IMR-90 (cell line): ENCODE data around the gene ADAM17. TPM values are rescaled to one million over a fixed set of nuclear protein-coding genes. Genes with fewer than 3 reads are reported as not detected.
"Not testable (repeated sequence)": the region's sequence is repeated elsewhere in the genome, so short reads cannot be mapped to it uniquely, and the experiment has no call there.

Experiments
- ATAC-seq: fragments of 200-7000 bp; cut with Tn5 transposase; 2 replicates; pipeline ENCODE4 v1.9.1; 2020; ENCODE audit warnings: low read depth, mild to moderate bottlenecking, moderate library complexity
- BruUV-seq: library from RNA; stranded (reverse); fragments of 400-500 nt; replicated peaks from 2 replicates; lab custom pipeline; 2021; lab: Mats Ljungman, UMichigan
- CTCF ChIA-PET: fragments of 300-600 bp; formaldehyde crosslinking; extraction: SDS; loops from one replicate; lab custom pipeline; 2021; ENCODE audit warnings: antibody characterized with exemption; lab: Yijun Ruan, JAX
- POLR2A ChIA-PET: fragments of 300-600 bp; sonication (Branson Sonifier 250); formaldehyde crosslinking; loops from one replicate; lab custom pipeline; 2022; ENCODE audit warnings: antibody characterized with exemption; ENCODE audit not compliant: unreplicated experiment; lab: Charles Lee
- DNase-seq: peaks from one replicate; pipeline ENCODE4 v3.0.0; 2013
- H2AFZ ChIP-seq: replicated peaks from 2 replicates; pipeline ENCODE3; 2013; ENCODE audit warnings: low read length, mild to moderate bottlenecking; ENCODE audit not compliant: poor library complexity
- H2AK5ac ChIP-seq: 2 replicates; pipeline ENCODE4 v1.6.1; 2013; ENCODE audit warnings: low read depth, low read length, inconsistent platforms
- H2AK9ac ChIP-seq: replicated peaks from 2 replicates; pipeline ENCODE3; 2013; ENCODE audit warnings: mild to moderate bottlenecking, low read depth, low read length, moderate library complexity; ENCODE audit not compliant: poor library complexity
- H2BK120ac ChIP-seq: 2 replicates; pipeline ENCODE4 v1.6.1; 2013; ENCODE audit warnings: low read depth, low read length, inconsistent platforms
- H2BK15ac ChIP-seq: 3 replicates; pipeline ENCODE4 v1.6.1; 2013; ENCODE audit warnings: low read depth, low read length, inconsistent platforms
- H2BK20ac ChIP-seq: 2 replicates; pipeline ENCODE4 v1.6.1; 2013; ENCODE audit warnings: low read depth, mild to moderate bottlenecking, inconsistent platforms, low read length, moderate library complexity
- H2BK5ac ChIP-seq: 2 replicates; pipeline ENCODE4 v1.6.1; 2013; ENCODE audit warnings: mild to moderate bottlenecking, low read depth, low read length, inconsistent platforms; ENCODE audit not compliant: poor library complexity, severe bottlenecking
- H3K14ac ChIP-seq: replicated peaks from 2 replicates; pipeline ENCODE4 v1.6.1; 2013; ENCODE audit warnings: low read depth, low read length, inconsistent platforms
- H3K18ac ChIP-seq: 2 replicates; pipeline ENCODE4 v1.6.1; 2013; ENCODE audit warnings: low read depth, low read length, control low read depth
- H3K23ac ChIP-seq: 2 replicates; pipeline ENCODE4 v1.6.1; 2013; ENCODE audit warnings: low read depth, low read length, inconsistent platforms
- H3K27ac ChIP-seq: 2 replicates; pipeline ENCODE4 v1.5.1; 2013; ENCODE audit warnings: mild to moderate bottlenecking, control low read depth, low read length; ENCODE audit not compliant: insufficient read depth
- H3K27me3 ChIP-seq: 2 replicates; pipeline ENCODE4 v1.6.1; 2013; ENCODE audit warnings: low read length; ENCODE audit not compliant: control insufficient read depth, insufficient read depth
- H3K36me3 ChIP-seq: 2 replicates; pipeline ENCODE4 v1.6.1; 2013; ENCODE audit warnings: low read length, mixed read lengths; ENCODE audit not compliant: control insufficient read depth, insufficient read depth
- H3K4ac ChIP-seq: 2 replicates; pipeline ENCODE4 v1.6.1; 2013; ENCODE audit warnings: low read depth, low read length, inconsistent platforms
- H3K4me1 ChIP-seq: 2 replicates; pipeline ENCODE4 v1.6.1; 2013; ENCODE audit warnings: low read length, mixed read lengths; ENCODE audit not compliant: control insufficient read depth, insufficient read depth
- H3K4me2 ChIP-seq: 2 replicates; pipeline ENCODE4 v1.6.1; 2013; ENCODE audit warnings: low read depth, mild to moderate bottlenecking, control low read depth, low read length, moderate library complexity
- H3K4me3 ChIP-seq: 2 replicates; pipeline ENCODE4 v1.5.1; 2013; ENCODE audit warnings: low read depth, mild to moderate bottlenecking, control low read depth, low read length, moderate library complexity; ENCODE audit not compliant: insufficient read depth
- H3K56ac ChIP-seq: 2 replicates; pipeline ENCODE4 v1.6.1; 2013; ENCODE audit warnings: low read length, inconsistent platforms; ENCODE audit not compliant: insufficient read depth; ENCODE audit errors: extremely low read depth
- H3K79me1 ChIP-seq, 2 experiments: 2 replicates each; pipeline ENCODE4 v1.6.1; 2013; ENCODE audit warnings: low read length in 2 of 2, inconsistent platforms in 1 of 2, low read depth in 1 of 2
- H3K9ac ChIP-seq: 2 replicates; pipeline ENCODE4 v1.6.1; 2013; ENCODE audit warnings: low read depth, low read length, control low read depth
- H3K9me1 ChIP-seq: 2 replicates; pipeline ENCODE4 v1.6.1; 2013; ENCODE audit warnings: low read length, inconsistent platforms; ENCODE audit not compliant: insufficient read depth
- H3K9me3 ChIP-seq: 2 replicates; pipeline ENCODE4 v1.6.1; 2013; ENCODE audit warnings: low read length; ENCODE audit not compliant: control insufficient read depth, insufficient read depth
- H4K20me1 ChIP-seq: 2 replicates; pipeline ENCODE4 v1.6.1; 2013; ENCODE audit warnings: low read length, inconsistent platforms; ENCODE audit not compliant: insufficient read depth
- H4K5ac ChIP-seq: 2 replicates; pipeline ENCODE4 v1.6.1; 2013; ENCODE audit warnings: mild to moderate bottlenecking, low read depth, low read length, control low read depth
- H4K8ac ChIP-seq, 2 experiments: 2 replicates each; pipeline ENCODE4 v1.6.1; 2013; ENCODE audit warnings: low read depth in 2 of 2, low read length in 2 of 2, control low read depth in 1 of 2, inconsistent platforms in 1 of 2
- H4K91ac ChIP-seq: 2 replicates; pipeline ENCODE4 v1.6.1; 2013; ENCODE audit warnings: low read depth, low read length, inconsistent platforms; ENCODE audit not compliant: insufficient read depth
- CHD1 ChIP-seq: IDR thresholded peaks from 2 replicates; pipeline ENCODE4 v1.6.1; 2012; ENCODE audit warnings: low read depth, low read length, improper control_type of control experiment
- WGBS, 2 experiments: methylation state at CpG; one replicate each; pipeline versions ENCODE4 v1.1.5 to v1.1.7; 2013; ENCODE audit warnings: missing lambda C conversion rate in 2 of 2; ENCODE audit not compliant: insufficient read length in 1 of 2; ENCODE audit errors: extremely low coverage in 2 of 2; 5-methylcytosine and 5-hydroxymethylcytosine counted together
- dilution Hi-C: fragments of 300-500 bp; cut with HindIII; formaldehyde crosslinking; loops from one replicate; pipeline ENCODE4 v1.14.3; 2018; ENCODE audit warnings: low sequenced_read_pairs; ENCODE audit not compliant: unreplicated experiment
- in situ Hi-C: fragments of 300-500 bp; cut with MboI; formaldehyde crosslinking; loops from 3 replicates; pipeline ENCODE4 v1.14.3; 2019; ENCODE audit warnings: low sequenced_read_pairs, inconsistent platforms, mixed read lengths
- intact Hi-C: fragments of 100-400 bp; cut with micrococcal nuclease; formaldehyde crosslinking; loops from 2 replicates; pipeline ENCODE4 v1.10.0; 2022
- polyA plus RNA-seq, 3 experiments: library from polyadenylated mRNA; depleted of rRNA; stranded (reverse); fragments of >200 nt; gene quantifications; 2 replicates each; pipeline ENCODE4 v1.2.3, GENCODE V29; 2012; ENCODE audit warnings: low replicate concordance in 1 of 3
- total RNA-seq: library from RNA; depleted of rRNA; stranded (reverse); fragments of >200 nt; gene quantifications from 2 replicates; pipeline ENCODE4 v1.2.3, GENCODE V29; 2012

Gene ADAM17
- total and polyA plus RNA-seq, 2 of the 4 experiments (the other 2 are of a cell fraction) = 9.6 to 34.4 TPM

GRCh38 chr2:9585486-9585885, 29.9 kb upstream of the ADAM17 start:
- Histone ChIP-seq H4K20me1 (peaks cover 30% of the 10 kb centered on the region), H2AK9ac (no peak overlapping the region), H3K14ac (no peak overlapping the region), H3K4ac (no peak overlapping the region), H2AFZ (no peak overlapping the region), H3K9ac (no peak overlapping the region), H3K79me1 (peaks cover 23 to 39% of the 10 kb centered on the region in 2 experiments), H2BK120ac (no peak overlapping the region), H3K4me2 (no peak overlapping the region), H3K4me3 (no peak overlapping the region), H2AK5ac (no peak overlapping the region), H3K9me3 (no peaks in the 10 kb centered on the region), H3K56ac (no peak overlapping the region), H3K36me3 (peaks cover 30% of the 10 kb centered on the region), H3K27ac (no peak overlapping the region), H4K8ac (no peak overlapping the region), H2BK20ac (no peak overlapping the region), H2BK15ac (no peak overlapping the region), H2BK5ac (no peak overlapping the region), H4K91ac (no peak overlapping the region), H3K23ac (no peak overlapping the region), H4K5ac (no peak overlapping the region), H3K4me1 (peaks cover 4% of the 10 kb centered on the region), H3K18ac (0 out of 2 replicates have a peak overlapping the region, but pooled peaks have one; percentile 18), H3K9me1 (peaks cover 7% of the 10 kb centered on the region), H3K27me3 (no peaks in the 10 kb centered on the region)
- DNase-seq = no peak
- dilution Hi-C loops (no loop called here), intact Hi-C loops (no loop called here), in situ Hi-C loops (no loop called here)
- ChIA-PET CTCF (no interaction called here), POLR2A (no interaction called here)
- 100% methylated on average over 2 of the region's 5 CpGs; no CpG with 5 or more reads in 1 of the 2 experiments for WGBS, 2 experiments
- TF ChIP-seq CHD1 = no peak
- BruUV-seq = no TSS peak
- no peak; the same call in none of the 2 replicates for ATAC-seq

GRCh38 chr2:9584902-9585301, 29.3 kb upstream of the ADAM17 start:
- H3K4me3 ChIP-seq, H2BK15ac ChIP-seq, dilution Hi-C loops, H4K5ac ChIP-seq, H4K91ac ChIP-seq, H3K9ac ChIP-seq, H3K4ac ChIP-seq, H2AK9ac ChIP-seq, H3K56ac ChIP-seq, H2AFZ ChIP-seq, H2BK120ac ChIP-seq, POLR2A ChIA-PET, in situ Hi-C loops, H3K27me3 ChIP-seq, CTCF ChIA-PET, H3K18ac ChIP-seq, intact Hi-C loops, H3K9me3 ChIP-seq, H2AK5ac ChIP-seq, H2BK20ac ChIP-seq, H3K23ac ChIP-seq, H3K14ac ChIP-seq, H2BK5ac ChIP-seq, H3K9me1 ChIP-seq, H3K4me1 ChIP-seq, H3K27ac ChIP-seq, H4K8ac ChIP-seq: not testable (repeated sequence)
- Histone ChIP-seq H3K4me2 (0 out of 2 replicates have a peak overlapping the region, but pooled peaks have one; percentile 45), H3K79me1 (peaks cover 23 to 37% of the 10 kb centered on the region in 2 experiments), H4K20me1 (peaks cover 24% of the 10 kb centered on the region), H3K36me3 (peaks cover 28% of the 10 kb centered on the region)
- ATAC-seq (peak; percentile 82), DNase-seq (peak; percentile 62)
- TSS peak; percentile 97 for BruUV-seq
